Nasal cavity respiratory epithelium epithelial cell of viscerocranial mucosa (primary cell): ENCODE data around the gene USP37. TPM values are rescaled to one million over a fixed set of nuclear protein-coding genes. Genes with fewer than 3 reads are reported as not detected.

ENCODE experiments used
- total RNA-seq: library from RNA; depleted of rRNA; stranded (reverse); fragments of >200 nt; gene quantifications from 2 replicates; pipeline ENCODE4 v1.2.3, GENCODE V29; 2014

The USP37 gene, protein sequence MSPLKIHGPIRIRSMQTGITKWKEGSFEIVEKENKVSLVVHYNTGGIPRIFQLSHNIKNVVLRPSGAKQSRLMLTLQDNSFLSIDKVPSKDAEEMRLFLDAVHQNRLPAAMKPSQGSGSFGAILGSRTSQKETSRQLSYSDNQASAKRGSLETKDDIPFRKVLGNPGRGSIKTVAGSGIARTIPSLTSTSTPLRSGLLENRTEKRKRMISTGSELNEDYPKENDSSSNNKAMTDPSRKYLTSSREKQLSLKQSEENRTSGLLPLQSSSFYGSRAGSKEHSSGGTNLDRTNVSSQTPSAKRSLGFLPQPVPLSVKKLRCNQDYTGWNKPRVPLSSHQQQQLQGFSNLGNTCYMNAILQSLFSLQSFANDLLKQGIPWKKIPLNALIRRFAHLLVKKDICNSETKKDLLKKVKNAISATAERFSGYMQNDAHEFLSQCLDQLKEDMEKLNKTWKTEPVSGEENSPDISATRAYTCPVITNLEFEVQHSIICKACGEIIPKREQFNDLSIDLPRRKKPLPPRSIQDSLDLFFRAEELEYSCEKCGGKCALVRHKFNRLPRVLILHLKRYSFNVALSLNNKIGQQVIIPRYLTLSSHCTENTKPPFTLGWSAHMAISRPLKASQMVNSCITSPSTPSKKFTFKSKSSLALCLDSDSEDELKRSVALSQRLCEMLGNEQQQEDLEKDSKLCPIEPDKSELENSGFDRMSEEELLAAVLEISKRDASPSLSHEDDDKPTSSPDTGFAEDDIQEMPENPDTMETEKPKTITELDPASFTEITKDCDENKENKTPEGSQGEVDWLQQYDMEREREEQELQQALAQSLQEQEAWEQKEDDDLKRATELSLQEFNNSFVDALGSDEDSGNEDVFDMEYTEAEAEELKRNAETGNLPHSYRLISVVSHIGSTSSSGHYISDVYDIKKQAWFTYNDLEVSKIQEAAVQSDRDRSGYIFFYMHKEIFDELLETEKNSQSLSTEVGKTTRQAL
- total RNA-seq = 14.0 and 16.2 TPM in 2 replicates

DNA sequence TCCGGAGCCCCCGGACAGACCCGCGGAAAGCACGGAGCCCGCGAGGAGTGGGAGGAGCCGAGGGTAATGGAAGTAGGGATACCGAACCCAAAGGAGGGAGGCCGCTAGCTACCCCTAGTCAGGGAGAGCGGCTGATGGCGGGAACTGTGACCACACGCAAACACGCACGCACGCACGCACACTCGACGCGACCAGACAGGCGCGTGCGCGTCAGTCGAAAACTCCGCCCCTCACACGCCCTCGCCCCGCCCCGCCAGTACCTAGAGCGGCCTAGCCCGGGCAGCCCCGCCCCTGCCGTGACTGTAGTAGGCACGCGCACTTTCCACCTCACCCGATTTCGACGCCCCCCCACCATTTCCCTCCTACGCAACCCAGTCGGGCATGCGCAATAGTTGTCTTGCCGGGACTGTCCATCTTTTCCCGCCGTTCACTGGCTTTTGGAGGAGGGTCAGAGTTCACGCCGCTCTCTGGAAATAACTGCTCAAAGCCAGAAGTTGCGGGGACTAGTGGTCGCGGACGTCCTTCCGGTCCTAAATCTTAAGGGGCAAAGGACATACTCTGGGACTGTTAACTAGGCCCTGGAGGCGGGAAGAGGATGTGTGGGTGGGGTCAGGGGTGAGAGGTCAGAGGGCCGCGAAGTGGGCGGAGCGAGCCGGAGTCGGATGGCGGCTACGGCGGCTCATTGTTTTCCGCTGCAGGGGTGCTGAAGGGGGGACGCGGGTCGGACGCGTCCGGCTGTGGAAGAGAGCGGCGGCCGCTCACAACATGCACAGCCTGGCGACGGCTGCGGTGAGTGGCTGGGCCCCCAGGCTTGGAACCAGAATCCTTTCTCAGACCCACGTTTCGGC, at the start of gene USP37, which contains the start of gene CNOT9:
USP37 (minus strand) TSS at position 162 of the 848 bp plus-strand sequence. CDS start 9,698 bp downstream, outside the sequence.
CNOT9 (plus strand) TSS at position 650 of the 848 bp plus-strand sequence; CDS start at position 766, 116 bp downstream.

DNA sequence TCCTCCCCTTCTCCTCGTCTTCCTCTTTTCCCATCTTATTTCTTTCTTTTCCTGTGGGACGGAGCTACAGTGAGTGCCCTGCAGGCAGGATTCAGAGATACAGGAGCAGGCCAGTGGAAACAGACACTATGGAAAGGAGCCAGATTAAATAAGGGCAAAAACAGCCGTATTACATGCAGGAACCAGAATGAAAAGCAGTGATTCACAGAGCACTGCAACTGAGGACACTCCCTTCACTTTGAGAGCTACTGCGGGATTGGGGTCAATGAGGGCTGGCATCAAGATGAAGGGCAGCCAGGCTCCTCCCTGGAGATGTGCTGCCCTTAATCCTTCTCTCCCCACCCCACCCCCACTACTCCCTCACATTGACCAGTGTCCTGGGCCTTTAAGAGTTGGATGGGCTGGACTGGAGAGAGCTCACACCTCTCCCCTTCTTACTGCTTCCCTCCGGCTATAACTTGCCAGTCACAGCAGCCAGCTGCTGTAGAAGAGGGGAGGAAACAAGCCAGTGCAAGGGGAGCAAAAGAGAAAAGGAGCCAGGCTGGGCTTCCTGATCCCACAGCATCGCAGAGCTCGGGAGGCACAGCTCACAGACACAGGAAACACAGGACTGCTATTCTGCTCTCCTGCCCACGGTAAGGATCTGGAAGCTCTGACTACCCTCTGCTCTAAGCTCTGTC, 39.4 kb upstream of the USP37 start, which contains the start of gene PLCD4:
PLCD4 (plus strand) TSS at position 464 of the 680 bp plus-strand sequence. CDS start 7,841 bp downstream, outside the sequence.

DNA sequence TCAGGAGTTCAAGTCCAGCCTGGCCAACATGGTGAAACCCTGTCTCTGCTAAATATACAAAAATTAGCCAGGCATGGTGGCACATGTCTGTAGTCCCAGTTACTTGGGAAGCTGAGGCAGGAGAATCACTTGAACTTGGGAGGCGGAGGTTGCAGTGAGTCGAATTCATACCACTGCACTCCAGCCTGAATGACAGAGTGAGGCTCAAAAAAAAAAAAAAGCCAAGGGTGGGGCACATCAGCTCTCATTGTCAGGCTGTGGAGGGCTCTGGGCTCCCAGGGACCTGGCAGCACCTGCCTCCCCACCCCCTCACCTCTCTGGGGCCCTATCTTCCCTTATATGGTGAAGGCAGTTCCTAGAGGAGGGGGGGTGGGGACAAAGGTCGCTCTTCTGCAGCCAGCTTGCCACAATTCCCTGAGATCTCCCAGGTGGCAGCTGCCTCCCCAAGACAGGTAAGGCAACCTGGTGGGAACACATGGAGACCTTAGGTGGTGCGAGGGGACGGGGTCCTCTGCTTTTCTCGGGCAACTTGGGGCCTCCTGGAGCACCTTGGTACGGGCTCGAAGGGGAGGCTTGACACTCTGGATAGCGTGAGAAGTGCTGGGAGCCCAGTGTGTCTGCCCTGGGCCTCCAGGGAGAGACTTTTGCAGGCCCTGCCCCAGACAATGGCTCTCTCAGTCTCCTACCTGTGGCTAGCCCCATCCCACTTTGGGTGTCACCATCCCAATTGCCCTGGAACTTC, 149.3 kb downstream of the USP37 start, which contains the start of gene VIL1:
VIL1 (plus strand) TSS at position 407 of the 742 bp plus-strand sequence. CDS start 4,656 bp downstream, outside the sequence.

Other genes with a start within 250 kb of the USP37 start
- not detected in 2 replicates for gene CATIP, start 211.5 kb downstream of the USP37 start, total RNA-seq
- 0.34 and 0.64 TPM in 2 replicates for gene SLC11A1, start 186.1 kb downstream of the USP37 start, total RNA-seq
- gene CTDSP1, start 168.5 kb downstream of the USP37 start, total RNA-seq = 27.7 and 43.6 TPM in 2 replicates
- gene VIL1, start 149.2 kb downstream of the USP37 start, total RNA-seq = under 0.01 TPM in 1 of 2 replicates, not detected in the other
- 47.2 and 57.8 TPM in 2 replicates for gene CNOT9, start 488 bp upstream of the USP37 start, total RNA-seq
- gene PLCD4, start 39.5 kb upstream of the USP37 start, total RNA-seq = 0.71 and 1.0 TPM in 2 replicates
- gene ZNF142, start 91.3 kb upstream of the USP37 start, total RNA-seq = 6.5 and 19.0 TPM in 2 replicates
- 45.9 and 60.5 TPM in 2 replicates for gene BCS1L, start 91.3 kb upstream of the USP37 start, total RNA-seq
- 23.6 and 35.5 TPM in 2 replicates for gene RNF25, start 103.7 kb upstream of the USP37 start, total RNA-seq
- 3.8 and 14.2 TPM in 2 replicates for gene STK36, start 103.7 kb upstream of the USP37 start, total RNA-seq
- 7.9 and 13.0 TPM in 2 replicates for gene TTLL4, start 142.5 kb upstream of the USP37 start, total RNA-seq
- 0.34 and 0.64 TPM in 2 replicates for gene CYP27A1, start 213.8 kb upstream of the USP37 start, total RNA-seq